GM12878 (cell line): ENCODE results near the gene CIB2. TPM values are rescaled to one million over a fixed set of nuclear protein-coding genes. Genes with fewer than 3 reads are reported as not detected.

Experiments
- ATAC-seq: fragments of 200-7000 bp; cut with Tn5 transposase; 3 replicates; pipeline ENCODE4 v1.9.1; 2020; ENCODE audit warnings: mild to moderate bottlenecking, moderate library complexity
- BruUV-seq: library from RNA; stranded (reverse); fragments of 400-500 nt; replicated peaks from 2 replicates; lab custom pipeline; 2021; lab: Mats Ljungman, UMichigan
- CTCF ChIA-PET: fragments of 300-600 bp; sonication (Branson Sonifier 250); formaldehyde crosslinking; extraction: SDS; loops from one replicate; lab custom pipeline; 2021; ENCODE audit warnings: inconsistent platforms; lab: Yijun Ruan, JAX
- POLR2A ChIA-PET: fragments of 350-600 bp; formaldehyde crosslinking; extraction: SDS; loops from one replicate; lab custom pipeline; 2021; ENCODE audit warnings: inconsistent platforms; lab: Charles Lee
- RAD21 ChIA-PET: fragments of 300-600 bp; sonication (Branson Sonifier 250); formaldehyde crosslinking; loops from one replicate; lab custom pipeline; 2023; ENCODE audit warnings: antibody characterized with exemption; ENCODE audit not compliant: unreplicated experiment; lab: Charles Lee
- SMC1A ChIA-PET: fragments of 300-600 bp; sonication (Branson Sonifier 250); formaldehyde crosslinking; loops from one replicate; lab custom pipeline; 2023; ENCODE audit not compliant: unreplicated experiment, uncharacterized antibody; lab: Charles Lee
- DNase-seq: peaks from one replicate; pipeline ENCODE4 v3.0.0-alpha.2; 2011; ENCODE audit warnings: low read depth, low spot score
- FAIRE-seq: peaks from 3 replicates; lab custom pipeline; 2011; peaks lifted over from hg19 to GRCh38; lab: Jason Lieb, UNC
- H2AFZ ChIP-seq: 2 replicates; pipeline ENCODE4 v1.6.0; 2011; ENCODE audit warnings: low read depth, low read length, control low read depth; ENCODE audit not compliant: control insufficient read depth
- H3K27ac ChIP-seq: 2 replicates; pipeline ENCODE4 v1.5.1; 2011; ENCODE audit warnings: control low read depth; ENCODE audit not compliant: control insufficient read depth, insufficient read depth
- H3K27me3 ChIP-seq, 2 experiments: replicated peaks in 1 of 2; 2 replicates each; pipeline versions ENCODE4 v1.6.0 to v1.6.1; 2011; ENCODE audit warnings: low read length in 1 of 2; ENCODE audit not compliant: control insufficient read depth in 2 of 2, insufficient read depth in 2 of 2
- H3K36me3 ChIP-seq, 2 experiments: 2 replicates each; pipeline ENCODE4 v1.5.1; 2011; ENCODE audit warnings: low read length in 1 of 2; ENCODE audit not compliant: control insufficient read depth in 2 of 2, insufficient read depth in 2 of 2
- H3K4me1 ChIP-seq: 2 replicates; pipeline ENCODE4 v1.6.1; 2011; ENCODE audit warnings: mild to moderate bottlenecking, low read length, moderate library complexity, mixed read lengths; ENCODE audit not compliant: control insufficient read depth, insufficient read depth
- H3K4me2 ChIP-seq: 2 replicates; pipeline ENCODE4 v1.6.0; 2011; ENCODE audit warnings: control low read depth; ENCODE audit not compliant: control insufficient read depth, insufficient read depth
- H3K4me3 ChIP-seq: fragments of 200-600 bp; sonication (generic); 2 replicates; pipeline ENCODE4 v1.5.1; 2016
- H3K79me2 ChIP-seq: 2 replicates; pipeline ENCODE4 v1.6.0; 2011; ENCODE audit warnings: low read length; ENCODE audit not compliant: control insufficient read depth, insufficient read depth
- H3K9ac ChIP-seq: 2 replicates; pipeline ENCODE4 v1.8.0; 2011; ENCODE audit warnings: low read length, control low read depth, mixed read lengths; ENCODE audit not compliant: control insufficient read depth, insufficient read depth
- H3K9me3 ChIP-seq: replicated peaks from 3 replicates; pipeline ENCODE4 v1.5.1; 2011; ENCODE audit warnings: mild to moderate bottlenecking, low read length; ENCODE audit not compliant: control insufficient read depth, insufficient read depth
- H4K20me1 ChIP-seq: 2 replicates; pipeline ENCODE4 v1.6.0; 2011; ENCODE audit not compliant: control insufficient read depth, insufficient read depth
- ATF7 ChIP-seq: fragments of 450-650 bp; IDR thresholded peaks from 2 replicates; pipeline ENCODE4 v1.6.1; 2016; ENCODE audit warnings: low read depth, mild to moderate bottlenecking
- CEBPZ ChIP-seq: fragments of 150-350 bp; IDR thresholded peaks from 2 replicates; pipeline ENCODE4 v1.6.1; 2016; ENCODE audit warnings: low read depth, low read length
- FOS ChIP-seq: IDR thresholded peaks from 3 replicates; pipeline ENCODE4 v1.6.1; 2011; ENCODE audit warnings: borderline replicate concordance; ENCODE audit not compliant: insufficient read length; ENCODE audit errors: extremely low read depth
- KDM1A ChIP-seq: fragments of 200-600 bp; sonication (generic); IDR thresholded peaks from 2 replicates; pipeline ENCODE4 v1.6.1; 2016; ENCODE audit warnings: borderline replicate concordance
- SMARCA5 ChIP-seq: fragments of 450-650 bp; IDR thresholded peaks from 2 replicates; pipeline ENCODE4 v1.6.1; 2017; ENCODE audit warnings: mild to moderate bottlenecking
- ZBTB33 ChIP-seq: fragments of 450-650 bp; IDR thresholded peaks from 2 replicates; pipeline ENCODE4 v1.6.1; 2017; ENCODE audit warnings: mild to moderate bottlenecking
- ZNF384 ChIP-seq: IDR thresholded peaks from 2 replicates; pipeline ENCODE4 v1.6.1; 2012; ENCODE audit warnings: low read depth, mild to moderate bottlenecking, low read length, improper control_type of control experiment, borderline replicate concordance
- WGBS: methylation state at CpG from one replicate; pipeline ENCODE4 v1.1.6; 2016; ENCODE audit warnings: low lambda C conversion rate; ENCODE audit not compliant: insufficient replicate concordance, insufficient coverage; ENCODE audit errors: missing lambda C conversion rate; 5-methylcytosine and 5-hydroxymethylcytosine counted together
- in situ Hi-C: fragments of 300-500 bp; cut with MboI; formaldehyde crosslinking; loops from 9 replicates; pipeline ENCODE4 v1.14.3; 2018; ENCODE audit warnings: mixed read lengths
- intact Hi-C: fragments of 100-400 bp; cut with micrococcal nuclease; formaldehyde crosslinking; loops from one replicate; pipeline ENCODE4 v1.14.2; 2022; ENCODE audit not compliant: unreplicated experiment
- polyA plus RNA-seq, 11 experiments: library from polyadenylated mRNA; depleted of rRNA in 4 of 11; unstranded in 6 of 11; stranded (reverse) in 5 of 11; fragments of >200 nt; fragmentation: Nextera tagmentation in 4 of 11; fragmentation: Illumina TruSeq in 1 of 11; extraction: Ambion mirVana in 4 of 11; extraction: Trizol in 1 of 11; gene quantifications; 1 replicate in 1 of 11; 2 replicates in 10 of 11; pipeline versions ENCODE4 v1.2.1 to v1.2.3, GENCODE V29; 2011 to 2016; ENCODE audit warnings: inconsistent platforms in 2 of 11, missing spikeins in 2 of 11, low read depth in 1 of 11
- total RNA-seq, 4 experiments: library from RNA; depleted of rRNA in 3 of 4; stranded (reverse); fragments of >200 nt in 3 of 4; fragmentation: Illumina TruSeq in 1 of 4; extraction: Trizol in 1 of 4; gene quantifications; 2 replicates each; pipeline versions ENCODE4 v1.2.1 to v1.2.3, GENCODE V29; 2013 to 2021
- TF ChIP-seq, protein P1 (sequence below): fragments of 450-650 bp; IDR thresholded peaks from 2 replicates; pipeline ENCODE4 v1.6.1; 2017; ENCODE audit warnings: mild to moderate bottlenecking, moderate library complexity
- TF ChIP-seq, protein P2 (sequence below): fragments of 450-650 bp; formaldehyde crosslinking; IDR thresholded peaks from 2 replicates; pipeline ENCODE4 v1.5.0; 2022; ENCODE audit warnings: mild to moderate bottlenecking, missing genetic modification characterization

The CIB2 gene
- total and polyA plus RNA-seq, 10 of the 15 experiments (the other 5 are each of a cell fraction or from before 2014, with no cell fraction given) = 0.56 to 12.1 (median 7.1) TPM

GRCh38 chr15:78155355-78155939 lies 24.2 kb upstream of the CIB2 start:
- intact Hi-C loops (no loop called here), in situ Hi-C loops (loop anchor here (25.0 kb wide), 1 partner anchor 832 kb away; no protein-coding TSS in a partner anchor)
- no peaks in the 10 kb centered on the region for H4K20me1 ChIP-seq
- BruUV-seq = no TSS peak
- H3K4me1 ChIP-seq = peaks cover 6% of the 10 kb centered on the region
- H3K36me3 ChIP-seq = peaks cover 4 to 26% of the 10 kb centered on the region in 2 experiments
- no peak for FAIRE-seq
- no peaks in the 10 kb centered on the region for H3K27me3 ChIP-seq
- H3K27ac ChIP-seq = no peak overlapping the region
- H2AFZ ChIP-seq = no peak overlapping the region
- H3K4me3 ChIP-seq = no peak overlapping the region
- no peaks in the 10 kb centered on the region for H3K9me3 ChIP-seq
- ChIA-PET SMC1A (interaction anchor here (0.7 to 7.0 kb wide), 10 partner anchors 11 to 283 kb away, joined by 3 to 59 read pairs (median 6); partner anchors contain the start of genes IREB2 and SKIC8), CTCF (interaction anchor here (1.0 to 3.1 kb wide), 8 partner anchors 11 to 42 kb away, joined by 3 to 14 read pairs (median 6); partner anchors contain the start of gene CIB2), RAD21 (interaction anchor here (0.8 to 3.1 kb wide), 6 partner anchors 10 to 40 kb away, joined by 3 to 18 read pairs (median 5); no protein-coding TSS in a partner anchor), POLR2A (interaction anchor here (0.5 to 3.1 kb wide), 7 partner anchors 11 to 145 kb away, joined by 3 to 19 read pairs (median 7); partner anchors contain the start of gene CIB2)
- DNase-seq = no peak
- no peak for ATAC-seq
- no peak overlapping the region; the same call in 1 of the 2 replicates for H3K4me2 ChIP-seq
- H3K79me2 ChIP-seq = peaks cover 49% of the 10 kb centered on the region
- WGBS = 98% methylated on average over 4 of the region's 4 CpGs
- no peak overlapping the region for H3K9ac ChIP-seq
- TF ChIP-seq, protein P1, sequence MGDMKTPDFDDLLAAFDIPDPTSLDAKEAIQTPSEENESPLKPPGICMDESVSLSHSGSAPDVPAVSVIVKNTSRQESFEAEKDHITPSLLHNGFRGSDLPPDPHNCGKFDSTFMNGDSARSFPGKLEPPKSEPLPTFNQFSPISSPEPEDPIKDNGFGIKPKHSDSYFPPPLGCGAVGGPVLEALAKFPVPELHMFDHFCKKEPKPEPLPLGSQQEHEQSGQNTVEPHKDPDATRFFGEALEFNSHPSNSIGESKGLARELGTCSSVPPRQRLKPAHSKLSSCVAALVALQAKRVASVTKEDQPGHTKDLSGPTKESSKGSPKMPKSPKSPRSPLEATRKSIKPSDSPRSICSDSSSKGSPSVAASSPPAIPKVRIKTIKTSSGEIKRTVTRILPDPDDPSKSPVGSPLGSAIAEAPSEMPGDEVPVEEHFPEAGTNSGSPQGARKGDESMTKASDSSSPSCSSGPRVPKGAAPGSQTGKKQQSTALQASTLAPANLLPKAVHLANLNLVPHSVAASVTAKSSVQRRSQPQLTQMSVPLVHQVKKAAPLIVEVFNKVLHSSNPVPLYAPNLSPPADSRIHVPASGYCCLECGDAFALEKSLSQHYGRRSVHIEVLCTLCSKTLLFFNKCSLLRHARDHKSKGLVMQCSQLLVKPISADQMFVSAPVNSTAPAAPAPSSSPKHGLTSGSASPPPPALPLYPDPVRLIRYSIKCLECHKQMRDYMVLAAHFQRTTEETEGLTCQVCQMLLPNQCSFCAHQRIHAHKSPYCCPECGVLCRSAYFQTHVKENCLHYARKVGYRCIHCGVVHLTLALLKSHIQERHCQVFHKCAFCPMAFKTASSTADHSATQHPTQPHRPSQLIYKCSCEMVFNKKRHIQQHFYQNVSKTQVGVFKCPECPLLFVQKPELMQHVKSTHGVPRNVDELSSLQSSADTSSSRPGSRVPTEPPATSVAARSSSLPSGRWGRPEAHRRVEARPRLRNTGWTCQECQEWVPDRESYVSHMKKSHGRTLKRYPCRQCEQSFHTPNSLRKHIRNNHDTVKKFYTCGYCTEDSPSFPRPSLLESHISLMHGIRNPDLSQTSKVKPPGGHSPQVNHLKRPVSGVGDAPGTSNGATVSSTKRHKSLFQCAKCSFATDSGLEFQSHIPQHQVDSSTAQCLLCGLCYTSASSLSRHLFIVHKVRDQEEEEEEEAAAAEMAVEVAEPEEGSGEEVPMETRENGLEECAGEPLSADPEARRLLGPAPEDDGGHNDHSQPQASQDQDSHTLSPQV = no peak
- TF ChIP-seq FOS = no peak
- TF ChIP-seq CEBPZ = no peak
- TF ChIP-seq ZBTB33 = no peak
- no peak for TF ChIP-seq ZNF384
- no peak for TF ChIP-seq SMARCA5
- TF ChIP-seq ATF7 = no peak
- no peak for TF ChIP-seq KDM1A
- TF ChIP-seq, protein P2, sequence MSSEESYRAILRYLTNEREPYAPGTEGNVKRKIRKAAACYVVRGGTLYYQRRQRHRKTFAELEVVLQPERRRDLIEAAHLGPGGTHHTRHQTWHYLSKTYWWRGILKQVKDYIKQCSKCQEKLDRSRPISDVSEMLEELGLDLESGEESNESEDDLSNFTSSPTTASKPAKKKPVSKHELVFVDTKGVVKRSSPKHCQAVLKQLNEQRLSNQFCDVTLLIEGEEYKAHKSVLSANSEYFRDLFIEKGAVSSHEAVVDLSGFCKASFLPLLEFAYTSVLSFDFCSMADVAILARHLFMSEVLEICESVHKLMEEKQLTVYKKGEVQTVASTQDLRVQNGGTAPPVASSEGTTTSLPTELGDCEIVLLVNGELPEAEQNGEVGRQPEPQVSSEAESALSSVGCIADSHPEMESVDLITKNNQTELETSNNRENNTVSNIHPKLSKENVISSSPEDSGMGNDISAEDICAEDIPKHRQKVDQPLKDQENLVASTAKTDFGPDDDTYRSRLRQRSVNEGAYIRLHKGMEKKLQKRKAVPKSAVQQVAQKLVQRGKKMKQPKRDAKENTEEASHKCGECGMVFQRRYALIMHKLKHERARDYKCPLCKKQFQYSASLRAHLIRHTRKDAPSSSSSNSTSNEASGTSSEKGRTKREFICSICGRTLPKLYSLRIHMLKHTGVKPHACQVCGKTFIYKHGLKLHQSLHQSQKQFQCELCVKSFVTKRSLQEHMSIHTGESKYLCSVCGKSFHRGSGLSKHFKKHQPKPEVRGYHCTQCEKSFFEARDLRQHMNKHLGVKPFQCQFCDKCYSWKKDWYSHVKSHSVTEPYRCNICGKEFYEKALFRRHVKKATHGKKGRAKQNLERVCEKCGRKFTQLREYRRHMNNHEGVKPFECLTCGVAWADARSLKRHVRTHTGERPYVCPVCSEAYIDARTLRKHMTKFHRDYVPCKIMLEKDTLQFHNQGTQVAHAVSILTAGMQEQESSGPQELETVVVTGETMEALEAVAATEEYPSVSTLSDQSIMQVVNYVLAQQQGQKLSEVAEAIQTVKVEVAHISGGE (CRISPR knock-in tag) = no peak
